Choroid plexus epithelial cell (primary cell): Measurements from ENCODE around the gene DIP2C.
"Not testable (repeated sequence)": the region's sequence is repeated elsewhere in the genome, so short reads cannot be mapped to it uniquely, and the experiment has no call there.

Experiments used
- DNase-seq: peaks from one replicate; pipeline ENCODE4 v3.0.0-alpha.2; 2010; ENCODE audit warnings: low read depth
- H3K4me3 ChIP-seq: 2 replicates; pipeline ENCODE4 v1.5.1; 2011; ENCODE audit warnings: low read depth, mild to moderate bottlenecking, control low read depth, low read length, moderate library complexity
- CTCF ChIP-seq: conservative IDR thresholded peaks from 2 replicates; pipeline ENCODE4 v1.5.1; 2011; ENCODE audit warnings: low read depth, mild to moderate bottlenecking, control low read depth, inconsistent platforms, low read length, moderate library complexity

The DIP2C gene

DNA sequence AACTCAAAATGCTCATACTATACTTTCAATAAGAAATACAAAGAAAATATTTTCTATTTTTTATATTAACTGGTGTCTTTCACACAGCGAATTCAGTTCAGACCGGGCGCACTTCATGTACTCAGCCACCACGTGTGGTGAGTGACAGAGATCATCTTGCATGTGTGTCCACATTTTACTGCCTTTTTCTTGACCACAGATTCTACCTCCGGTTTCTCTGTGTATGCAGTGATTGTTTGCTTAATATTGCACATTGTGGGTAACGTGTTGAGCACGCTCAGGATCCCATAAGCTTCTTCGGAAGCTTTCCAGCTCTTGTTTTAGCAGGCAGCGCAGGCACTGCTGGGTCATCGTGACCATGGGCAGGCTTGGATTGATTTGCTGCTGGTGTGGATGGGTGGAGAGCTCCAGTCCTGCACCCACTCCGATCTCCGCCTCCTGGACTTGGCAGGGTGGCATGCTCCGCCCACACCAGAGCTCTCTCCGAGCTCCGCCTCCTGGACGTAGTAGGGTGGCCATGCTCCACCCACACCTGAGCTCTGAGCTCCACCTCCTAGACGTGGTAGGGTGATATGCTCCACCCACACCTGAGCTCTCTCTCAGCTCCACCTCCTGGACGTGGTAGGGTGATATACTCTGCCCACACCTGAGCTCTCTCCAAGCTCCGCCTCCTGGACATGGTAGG lies 253.3 kb downstream of the DIP2C start:
- DNase-seq: no peak

DNA sequence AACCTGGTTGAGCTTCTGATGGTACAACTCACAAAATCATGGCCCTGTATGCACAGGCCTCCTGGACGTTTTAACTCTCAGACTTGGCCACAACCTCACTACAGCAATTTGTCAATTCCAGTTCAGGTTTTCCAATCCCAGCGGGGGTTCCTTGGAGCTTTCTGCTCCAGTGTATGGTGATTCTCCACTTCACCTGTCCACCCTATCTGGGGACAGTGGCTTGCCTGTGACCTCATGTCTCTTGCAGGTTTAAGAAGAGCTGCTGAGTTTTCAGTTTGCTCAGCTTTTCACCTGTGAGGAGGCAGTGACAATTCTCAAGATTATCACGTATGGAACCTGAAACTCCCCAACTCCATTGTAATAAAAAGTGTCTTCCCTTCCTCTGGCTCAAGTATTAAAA lies 254.1 kb downstream of the DIP2C start:
- TF ChIP-seq CTCF: no peak
- DNase-seq: no peak
- no peak overlapping the region for H3K4me3 ChIP-seq

More for the DNA sequence above, 253.3 kb downstream of the DIP2C start:
- no peak overlapping the region for H3K4me3 ChIP-seq
- no peak for TF ChIP-seq CTCF

DNA sequence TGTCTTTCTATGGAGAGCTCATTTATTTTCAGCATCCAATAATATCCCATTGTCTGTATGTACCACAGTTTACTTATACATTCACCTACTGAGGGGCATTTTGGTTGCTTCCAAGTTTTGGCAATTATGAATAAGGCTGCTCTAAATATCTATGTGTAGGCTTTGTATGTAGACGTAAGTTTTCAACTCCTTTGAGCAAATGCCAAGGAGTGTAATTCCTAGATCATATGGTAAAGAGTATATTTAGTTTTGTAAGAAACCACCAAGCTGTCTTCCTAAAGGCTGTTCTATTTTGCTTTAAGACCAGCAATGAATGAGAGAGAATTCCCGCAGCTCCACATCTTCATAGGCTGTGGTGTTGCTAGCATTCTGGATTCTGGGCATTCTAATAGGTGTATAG lies 259.8 kb downstream of the DIP2C start:
- no peak overlapping the region for H3K4me3 ChIP-seq
- no peak for DNase-seq
- no peak for TF ChIP-seq CTCF

GRCh38 chr10:427761-428519 lies 261.5 kb downstream of the DIP2C start:
- no peak overlapping the region for H3K4me3 ChIP-seq
- no peak for DNase-seq
- no peak for TF ChIP-seq CTCF

GRCh38 chr10:425365-425764 lies 264.1 kb downstream of the DIP2C start:
- H3K4me3 ChIP-seq, DNase-seq: not testable (repeated sequence)

DNA sequence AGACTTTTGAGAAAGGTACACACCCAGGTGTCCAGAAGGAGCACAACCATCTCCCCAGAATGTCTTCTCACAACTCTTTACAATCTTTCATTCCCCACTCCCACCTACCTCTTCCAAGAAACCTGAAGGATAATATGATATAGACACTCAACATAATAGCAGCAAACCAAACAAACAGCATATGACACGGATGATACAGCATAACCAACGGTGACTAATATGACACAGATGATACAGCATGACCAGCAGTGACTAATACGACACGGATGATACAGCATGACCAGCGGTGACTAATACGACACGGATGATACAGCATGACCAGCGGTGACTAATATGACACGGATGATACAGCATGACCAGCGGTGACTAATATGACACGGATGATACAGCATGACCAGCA lies 264.7 kb downstream of the DIP2C start:
- not testable (repeated sequence) for DNase-seq

DNA sequence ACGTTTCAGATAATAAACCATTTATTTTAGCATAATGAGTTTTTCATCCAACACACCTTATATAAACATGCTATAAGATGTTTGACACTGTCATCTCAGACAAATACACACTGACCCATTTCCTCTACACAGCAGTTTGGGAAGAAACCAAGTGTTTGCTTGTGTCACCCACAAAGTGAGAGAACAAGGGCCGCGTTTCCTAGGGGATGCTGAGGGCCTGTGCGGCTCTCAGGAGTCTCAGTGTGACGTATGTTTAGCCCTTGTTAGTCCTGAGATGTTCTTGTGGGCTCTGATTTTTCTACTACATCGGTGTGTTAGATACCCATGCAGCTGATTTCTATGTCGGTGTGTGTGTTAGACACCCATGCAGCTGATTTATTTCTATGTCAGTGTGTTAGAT lies 266.3 kb downstream of the DIP2C start:
- no peak overlapping the region for H3K4me3 ChIP-seq
- no peak for TF ChIP-seq CTCF

More for the DNA sequence above, 264.7 kb downstream of the DIP2C start:
- not testable (repeated sequence) for H3K4me3 ChIP-seq

GRCh38 chr10:422675-423074 lies 266.8 kb downstream of the DIP2C start:
- no peak overlapping the region for H3K4me3 ChIP-seq
- no peak for DNase-seq
- TF ChIP-seq CTCF: no peak

More for the DNA sequence above, 266.3 kb downstream of the DIP2C start:
- no peak for DNase-seq
